Measurements from ENCODE around the gene AKT1S1.
"Not testable (repeated sequence)": the region's sequence is repeated elsewhere in the genome, so short reads cannot be mapped to it uniquely, and the experiment has no call there.

The AKT1S1 gene

GRCh38 chr19:49833599-49833998 is 43.6 kb downstream of the AKT1S1 start:
- DNase-seq: no peak

DNA sequence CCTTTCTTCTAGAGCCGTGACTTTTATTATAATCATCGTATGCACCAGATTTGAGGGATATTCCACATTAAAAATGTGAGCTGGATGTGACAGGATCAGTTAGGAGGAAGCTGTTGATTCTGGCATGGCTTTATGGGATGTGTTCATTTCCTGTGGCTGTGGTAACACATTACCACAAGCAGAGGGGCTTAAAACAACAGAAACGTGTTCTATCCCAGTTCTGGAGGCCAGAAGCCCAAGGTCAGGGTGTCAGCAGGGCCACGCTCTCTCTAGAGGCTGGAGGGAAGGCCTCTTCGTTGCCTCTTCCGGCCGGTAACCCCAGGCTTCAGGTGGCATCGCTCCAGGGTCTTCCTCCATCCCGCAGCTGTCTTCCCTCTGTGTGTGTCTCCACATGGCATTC is 44.6 kb downstream of the AKT1S1 start:
- no peak for DNase-seq

- DNase-seq: no peak
Measured at GRCh38 chr19:49831592-49831991, 45.6 kb downstream of the AKT1S1 start.

GRCh38 chr19:49830766-49831165 is 46.4 kb downstream of the AKT1S1 start:
- DNase-seq: no peak

- no peak for DNase-seq
Measured at GRCh38 chr19:49829721-49830120, 47.4 kb downstream of the AKT1S1 start.

DNA sequence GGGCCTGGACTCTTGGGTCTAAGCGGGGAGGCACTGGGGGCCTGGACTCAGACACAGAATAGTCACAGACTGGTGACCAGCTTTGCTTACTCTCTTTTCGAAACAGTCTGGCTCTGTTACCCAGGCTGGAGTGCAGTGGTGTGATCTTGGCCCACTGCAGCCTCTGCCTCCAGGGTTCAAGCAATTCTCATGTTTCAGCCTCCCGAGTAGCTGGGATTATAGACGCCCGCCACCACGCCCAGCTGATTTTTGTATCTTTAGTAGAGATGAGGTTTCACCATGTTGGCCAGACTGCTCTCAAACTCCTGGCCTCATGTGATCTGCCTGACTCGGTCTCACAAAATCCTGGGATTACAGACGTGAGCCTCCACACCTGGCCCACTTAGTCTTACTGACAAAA is 48.0 kb downstream of the AKT1S1 start:
- DNase-seq: no peak

- DNase-seq: no peak
Measured at GRCh38 chr19:49827034-49827433, 50.1 kb downstream of the AKT1S1 start.

DNA sequence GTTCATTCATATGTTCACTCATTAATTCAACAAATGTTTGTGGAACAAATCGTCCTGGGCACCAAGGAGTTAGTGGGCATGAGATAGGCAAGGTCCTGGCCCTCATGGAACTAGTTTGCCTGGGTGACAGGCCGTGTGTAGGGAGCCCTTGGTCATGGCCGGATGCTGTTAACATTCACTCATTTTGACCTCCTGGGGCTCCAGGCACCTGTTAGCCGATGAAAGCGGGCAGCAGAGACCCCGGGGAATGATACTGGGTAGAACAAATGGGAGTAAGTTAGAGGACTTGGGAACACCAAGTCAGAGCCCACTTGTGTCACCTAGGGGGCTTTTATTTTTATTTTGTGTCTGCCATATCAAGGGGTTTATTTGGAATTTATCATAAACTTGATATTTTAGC is 52.5 kb downstream of the AKT1S1 start:
- DNase-seq: no peak

GRCh38 chr19:49823472-49823871 is 53.7 kb downstream of the AKT1S1 start:
- DNase-seq: no peak

DNA sequence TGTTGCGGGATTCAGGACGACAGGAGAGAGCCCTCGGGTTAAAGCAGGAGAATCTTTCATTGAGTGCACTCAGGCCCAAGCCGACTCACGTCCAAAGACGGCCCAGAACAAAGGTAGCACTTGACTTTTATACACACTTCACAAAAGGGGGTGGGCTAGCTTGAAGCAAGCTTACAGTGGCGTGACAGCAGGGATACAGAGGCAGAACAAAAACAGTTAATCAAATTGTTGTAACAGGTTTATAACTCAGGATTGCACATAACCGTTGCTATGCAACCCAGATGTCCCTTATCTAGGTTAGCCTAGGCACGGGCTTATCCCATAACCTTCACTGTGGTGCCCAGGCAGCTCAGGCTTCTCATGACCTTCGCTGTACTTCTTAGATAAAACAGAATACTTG is 57.0 kb downstream of the AKT1S1 start:
- DNase-seq: no peak

- DNase-seq: not testable (repeated sequence)
Measured at GRCh38 chr19:49819452-49820115, 57.6 kb downstream of the AKT1S1 start.

Data from inflammatory macrophage treated with lipopolysaccharide for 1 hour (primary cell).